ENCODE measurements around the gene DQX1.
A peak's percentile ranks its signal among the peaks of the same experiment; 100 is the strongest.

Gene DQX1

DNA sequence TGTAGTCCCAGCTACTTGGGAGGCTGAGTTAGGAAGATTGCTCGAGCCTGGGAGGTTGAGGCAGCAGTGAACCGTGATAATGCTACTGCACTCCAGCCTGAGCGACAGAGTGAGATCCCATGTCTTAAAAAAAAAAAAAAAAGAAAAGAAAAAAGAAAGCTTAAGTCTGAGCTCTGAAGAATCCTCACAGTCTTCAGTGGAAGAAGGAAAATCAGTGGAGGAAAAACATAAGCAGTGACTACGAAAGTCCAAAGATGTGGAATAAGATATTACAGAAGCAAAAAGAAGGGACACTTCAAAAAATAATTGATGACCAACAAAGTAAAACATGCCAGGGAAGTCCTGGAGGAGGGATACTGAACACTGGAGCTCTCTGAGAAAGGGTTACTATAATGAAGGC is 15.8 kb downstream of the DQX1 start:
- DNase-seq, result no peak

- DNase-seq, result no peak
These were observed 18.0 kb downstream of the DQX1 start for GRCh38 chr2:74507926-74508520.

DNA sequence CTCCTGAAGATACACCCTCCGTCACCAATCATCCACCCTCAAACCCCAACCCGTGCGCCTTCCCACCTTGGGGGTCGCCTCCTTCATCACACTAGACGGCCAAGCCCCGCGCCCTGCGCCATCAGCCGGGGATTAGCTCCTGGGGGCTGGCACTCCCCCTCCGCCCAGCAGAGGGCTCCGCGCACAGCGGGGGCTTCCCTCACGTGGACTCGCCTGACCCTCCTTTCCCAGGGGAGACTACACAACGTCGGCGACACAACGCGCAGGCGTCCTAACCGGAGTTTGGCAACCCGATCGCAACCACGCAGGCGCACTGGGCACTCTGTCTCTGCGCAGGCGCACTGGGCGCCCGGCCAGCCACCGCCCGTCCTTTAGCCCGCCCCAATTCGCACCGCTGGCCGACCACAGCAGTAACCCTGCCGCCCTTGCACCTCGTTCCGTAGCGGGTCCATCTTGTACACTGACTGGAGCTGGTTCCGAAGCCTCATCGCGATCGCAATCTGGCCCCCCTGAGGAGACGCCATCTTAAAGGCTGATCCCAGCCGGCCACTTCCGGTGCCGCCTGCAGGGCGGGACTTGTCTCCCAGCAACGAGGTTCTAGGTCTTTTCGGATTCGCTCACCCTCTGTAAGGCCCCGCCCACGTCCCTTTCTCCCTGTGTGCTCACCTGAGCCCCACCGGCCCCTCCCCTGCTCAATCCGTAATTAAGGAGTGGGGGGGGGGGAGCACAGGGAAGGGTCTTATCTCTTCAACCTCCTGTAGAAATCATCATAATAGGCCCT is 18.7 kb downstream of the DQX1 start, which contains the start of gene PCGF1:
TSS of gene PCGF1 (minus strand) at position 551 of the 781 bp plus-strand sequence. CDS start at position 524, 27 bp downstream.
- peak; percentile 91 to 95 for DNase-seq

- no peak for DNase-seq
These were observed 20.4 kb downstream of the DQX1 start for GRCh38 chr2:74505448-74506246.

DNA sequence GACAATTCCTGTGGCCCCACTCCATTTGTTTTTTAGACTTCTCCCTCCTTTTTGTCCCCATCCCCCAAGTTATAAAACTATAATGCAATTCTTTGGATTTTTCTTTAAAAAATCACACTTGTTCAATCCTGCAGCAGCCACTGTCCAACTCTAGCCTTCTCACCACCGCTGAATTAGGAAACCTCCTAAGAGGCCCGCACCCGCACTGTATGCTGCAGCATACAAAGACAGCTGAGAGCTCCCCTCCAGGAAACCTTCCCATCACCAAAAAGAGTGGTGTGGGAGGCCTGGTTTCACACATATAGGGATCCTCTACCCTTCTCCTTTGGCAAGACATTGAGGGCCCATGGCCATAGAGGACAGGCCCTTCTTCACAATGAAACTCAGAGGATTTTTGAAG is 21.4 kb downstream of the DQX1 start:
- no peak for DNase-seq

DNA sequence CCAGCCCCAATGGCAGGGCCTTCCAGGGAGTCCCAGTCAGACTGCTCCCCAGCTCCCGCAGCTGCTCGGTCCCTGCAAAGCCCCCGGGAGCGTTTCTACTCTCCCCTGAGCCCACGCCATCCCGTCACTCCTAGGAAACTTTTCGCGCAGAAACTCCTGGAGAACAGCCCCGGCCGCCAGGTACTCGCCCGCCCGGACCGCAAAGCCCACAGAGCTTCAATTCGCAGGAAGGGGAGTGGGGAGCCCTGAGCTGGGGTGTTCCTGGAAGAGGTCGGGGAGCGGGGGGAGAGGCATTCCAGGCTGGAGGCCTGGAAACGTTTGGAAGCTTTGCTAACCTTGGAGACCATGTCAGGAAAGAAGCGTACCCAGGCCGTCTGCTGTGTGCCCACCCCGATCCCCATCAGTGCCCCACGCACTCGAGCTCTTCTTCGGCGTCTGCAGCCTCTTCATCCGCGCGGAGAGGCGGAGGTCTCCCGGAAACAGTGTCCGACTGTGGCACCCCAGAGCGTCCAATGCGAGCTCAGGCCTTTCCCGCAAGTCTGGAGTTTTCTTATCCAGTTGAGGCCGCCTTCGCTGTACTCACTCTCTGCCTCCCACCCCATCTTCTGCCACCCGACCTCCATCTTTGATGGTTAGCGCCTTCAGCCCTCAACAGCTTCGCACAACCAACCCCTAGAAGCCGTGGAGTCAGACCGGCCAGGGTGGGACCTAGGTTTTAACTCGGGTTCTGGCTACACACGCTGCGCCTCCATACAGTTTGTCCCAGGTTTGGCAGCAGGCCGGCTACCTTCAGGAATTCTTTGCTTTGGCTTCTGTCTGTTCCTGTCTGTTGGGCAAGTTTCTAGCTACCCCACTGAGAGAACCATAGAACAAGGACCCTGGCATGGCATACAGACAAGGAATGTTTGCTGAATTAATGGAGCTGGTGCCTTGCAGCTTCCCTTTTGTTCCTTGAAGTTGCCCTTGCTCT is 22.2 kb downstream of the DQX1 start:
- no peak for DNase-seq

DNA sequence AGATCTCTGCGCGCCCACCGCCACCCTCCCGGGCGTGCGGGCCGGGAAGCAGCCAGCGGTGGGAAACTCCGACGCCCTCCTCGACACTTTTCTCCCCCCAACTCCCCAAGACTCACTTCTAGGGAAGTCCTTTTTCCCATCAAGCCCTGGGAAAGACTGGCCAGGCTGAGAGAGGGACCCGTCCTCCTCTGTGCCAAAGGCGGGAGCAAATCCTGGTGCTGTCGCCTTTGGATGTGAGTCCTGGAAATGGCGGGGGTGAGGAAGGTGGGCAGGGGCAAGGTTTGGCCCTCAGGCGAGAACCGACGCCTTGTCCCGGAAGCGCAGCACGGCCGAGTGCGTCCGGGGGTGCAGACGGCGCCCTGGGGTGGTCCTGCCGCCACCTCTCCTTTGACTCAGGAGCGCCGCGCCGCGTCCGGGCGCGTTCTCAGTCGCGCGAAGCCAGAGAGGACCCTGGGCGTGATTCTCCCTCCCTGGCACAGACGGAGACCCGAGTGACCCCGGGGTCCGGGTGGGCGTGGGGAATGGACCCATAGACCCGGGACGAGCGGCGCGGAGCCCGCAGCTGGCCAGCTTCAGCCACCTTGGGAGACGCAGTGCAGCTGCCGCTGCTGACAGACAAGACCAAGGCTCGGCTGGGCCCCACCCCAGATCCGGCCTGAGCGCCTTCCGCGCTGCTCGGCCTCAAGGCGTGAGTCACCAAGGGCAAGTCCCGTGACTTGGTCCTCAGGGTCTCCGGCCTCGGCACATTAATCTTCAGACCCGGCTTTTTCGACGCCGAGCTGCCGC is 23.1 kb downstream of the DQX1 start:
- peak; percentile 75 to 79 for DNase-seq

DNA sequence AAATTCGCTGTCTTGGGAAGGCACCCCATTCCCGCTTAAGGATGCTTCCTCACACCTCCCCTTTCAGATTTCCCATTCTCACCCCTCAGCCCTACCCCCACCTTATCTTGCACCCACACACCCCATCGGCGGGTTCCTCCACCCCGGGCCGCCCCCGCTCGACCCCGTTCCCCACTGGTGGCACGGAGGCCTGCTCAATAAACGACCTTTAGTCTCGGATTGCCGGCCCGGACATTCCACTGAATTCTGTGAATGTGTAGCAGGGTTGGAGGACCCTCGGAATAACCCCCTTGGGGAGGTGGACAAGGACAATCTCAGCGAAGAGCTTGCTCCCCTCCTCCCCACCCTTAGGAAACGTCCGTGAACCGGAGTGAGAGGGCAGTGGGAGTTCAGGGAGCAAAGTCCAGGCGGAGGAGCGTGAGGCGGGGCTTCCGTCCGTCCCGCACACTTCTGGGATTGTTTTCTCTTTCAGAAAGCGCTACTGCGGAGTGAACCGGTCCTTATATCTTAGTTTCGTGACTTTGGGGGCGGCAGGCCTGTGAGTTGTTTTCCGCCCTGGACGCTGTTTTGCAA is 23.8 kb downstream of the DQX1 start:
- no peak for DNase-seq

GRCh38 chr2:74501335-74502071 is 24.5 kb downstream of the DQX1 start:
- DNase-seq, result no peak

DNA sequence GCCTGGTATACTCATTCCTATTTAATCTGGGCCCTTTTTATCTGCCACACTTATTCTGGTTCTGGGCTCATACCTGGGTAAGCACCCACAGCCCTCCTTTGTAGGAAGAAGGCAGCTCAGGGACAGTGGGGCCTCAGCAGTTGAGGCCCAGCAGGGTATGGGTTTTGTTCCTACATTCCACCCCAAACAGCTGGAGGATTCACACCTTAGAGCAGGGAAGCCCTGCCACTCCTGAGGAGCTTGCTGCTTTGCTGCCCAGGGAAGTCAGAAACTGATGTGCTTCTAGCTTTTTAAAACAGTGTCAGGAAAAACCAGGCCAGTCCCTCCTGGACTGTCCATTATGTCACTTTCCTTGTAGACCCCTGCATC is 25.5 kb downstream of the DQX1 start:
- no peak for DNase-seq

DNA sequence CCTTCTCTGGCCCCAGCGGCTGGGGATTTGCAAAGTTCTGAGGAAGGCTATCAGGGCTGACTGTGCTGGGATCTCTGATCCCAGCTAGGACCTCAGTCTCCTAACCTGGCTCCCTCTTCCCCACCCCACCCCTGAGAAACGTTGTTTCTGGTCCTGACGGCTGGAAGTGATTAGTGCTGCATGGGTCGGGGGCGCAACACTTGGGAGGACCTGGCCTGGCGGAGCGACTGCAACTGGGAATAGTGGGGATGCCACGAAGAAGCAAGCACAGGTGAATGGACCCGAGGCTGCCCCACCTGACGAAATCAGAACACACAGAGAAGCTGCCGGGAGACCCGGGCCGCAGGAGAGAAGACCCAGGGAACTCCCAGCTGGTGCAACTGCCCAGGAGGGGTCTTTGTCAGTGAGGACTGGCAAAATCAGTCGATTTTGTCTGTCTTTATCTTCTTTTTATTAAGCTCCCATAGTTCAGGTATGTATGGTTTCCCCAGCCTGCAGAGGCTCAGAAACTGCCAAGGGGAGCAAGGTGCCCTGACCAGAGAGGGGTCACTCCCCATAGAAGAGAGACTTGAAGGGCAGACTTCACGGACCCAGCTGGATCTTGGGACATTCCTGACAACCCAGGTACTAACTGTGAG is 26.0 kb downstream of the DQX1 start:
- no peak for DNase-seq

DNA sequence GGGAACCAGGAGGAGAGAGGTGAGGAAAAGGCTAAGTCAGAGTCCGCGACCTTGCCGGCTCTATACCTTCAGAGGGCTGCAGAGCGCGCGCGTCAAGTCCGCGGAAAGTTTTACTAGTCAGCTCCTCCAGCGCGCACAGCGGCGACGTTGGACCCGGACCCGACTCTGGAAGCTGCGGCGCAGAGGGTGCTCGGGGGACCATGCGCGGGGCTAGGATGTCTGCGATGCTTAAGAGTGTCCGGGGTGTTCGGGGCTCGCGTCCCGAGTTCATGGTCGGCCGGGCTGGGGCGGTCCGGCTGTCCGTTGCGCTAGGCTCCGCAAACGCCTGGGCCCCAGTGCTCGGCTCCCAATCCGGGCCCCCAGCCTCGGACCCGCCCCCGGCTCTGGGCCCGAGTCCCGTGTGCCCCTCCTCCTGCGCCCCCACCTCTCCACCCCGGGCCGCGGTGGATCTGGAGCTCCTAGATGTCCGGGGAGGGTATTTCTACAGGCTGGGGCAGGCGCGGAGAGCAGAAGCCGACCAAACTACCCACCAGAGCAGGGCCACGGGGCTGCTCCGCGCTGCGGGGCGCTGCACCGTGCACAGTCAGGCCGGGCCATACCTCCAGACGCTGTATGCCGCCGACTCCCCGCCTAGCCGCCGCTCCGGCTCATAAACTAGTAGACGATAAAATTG is 26.6 kb downstream of the DQX1 start, which contains the start of gene LBX2:
TSS of gene LBX2 (minus strand) at position 337 of the 673 bp plus-strand sequence. CDS start at position 271, 66 bp downstream.
- DNase-seq, result no peak

DNA sequence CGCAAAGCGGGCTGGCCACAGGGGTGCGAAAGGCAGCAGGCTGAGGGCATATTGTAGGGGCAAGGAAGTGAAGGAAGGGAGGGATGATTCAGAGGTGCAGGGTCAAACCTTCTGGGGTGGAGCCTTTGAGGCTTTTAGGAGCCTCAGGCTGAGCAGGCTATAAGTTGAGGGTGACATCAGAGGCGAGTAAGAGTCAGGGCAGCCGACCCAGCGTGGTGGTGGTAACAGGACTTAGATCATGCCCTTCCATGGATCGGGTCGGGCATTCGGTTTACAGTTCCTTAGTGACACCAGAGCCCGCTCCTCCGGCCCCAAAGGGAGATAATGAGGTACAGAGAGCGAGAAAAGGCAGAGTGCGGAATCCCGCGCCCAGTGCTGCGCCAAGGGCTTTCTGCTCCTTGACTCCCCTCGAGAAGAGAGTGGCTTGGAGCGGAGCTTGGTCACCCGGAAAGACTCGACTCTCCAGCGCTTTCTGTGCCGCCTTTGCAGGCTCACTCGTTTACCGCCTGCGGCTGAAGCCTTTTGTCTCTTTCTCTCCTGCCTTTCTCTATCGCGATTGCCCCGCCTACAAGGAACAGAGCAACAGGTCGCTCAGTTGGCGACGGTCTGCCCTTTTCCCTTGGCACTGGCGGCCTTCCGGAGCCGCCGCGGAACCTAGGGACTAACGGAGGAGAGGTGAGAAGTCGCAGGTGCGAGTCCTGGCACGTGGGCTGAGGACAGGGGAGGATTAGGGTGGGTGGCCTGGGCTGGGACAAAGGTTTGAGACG is 27.3 kb downstream of the DQX1 start:
- no peak for DNase-seq

GRCh38 chr2:74497777-74498499 is 28.1 kb downstream of the DQX1 start:
- DNase-seq, result no peak

GRCh38 chr2:74496997-74497776 is 28.8 kb downstream of the DQX1 start:
- no peak for DNase-seq

DNA sequence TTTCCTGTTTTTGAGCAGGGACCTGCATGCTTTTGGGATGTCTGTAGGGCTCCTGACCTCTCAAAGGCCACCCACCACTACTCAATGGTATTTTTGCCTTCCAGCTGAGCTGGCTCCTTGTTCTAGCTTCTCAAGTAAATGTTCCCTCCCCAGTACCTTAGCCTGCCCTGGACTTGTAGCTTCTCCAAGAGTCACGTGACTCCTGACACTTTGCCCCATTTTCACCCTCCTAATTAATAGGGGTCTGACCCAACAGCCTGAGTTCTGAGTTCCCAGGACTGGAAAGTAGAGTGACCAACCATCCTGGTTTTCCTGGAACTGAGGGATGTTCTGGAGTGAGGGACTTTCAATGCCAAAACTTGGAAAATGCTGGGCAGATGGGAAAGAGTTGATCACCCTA is 30.6 kb downstream of the DQX1 start:
- no peak for DNase-seq

GRCh38 chr2:74493546-74493945 is 32.5 kb downstream of the DQX1 start:
- DNase-seq, result no peak
